GM12801 (cell line): Measurements from ENCODE around the gene TBC1D1.

Experiments used
- CTCF ChIP-seq: IDR thresholded peaks from one replicate; pipeline ENCODE4 v1.5.1; 2011; ENCODE audit warnings: control low read depth; ENCODE audit not compliant: insufficient read length; ENCODE audit errors: extremely low read depth

TBC1D1 gene

GRCh38 chr4:38113551-38113950 lies 222.7 kb downstream of the TBC1D1 start:
- no peak for TF ChIP-seq CTCF

- no peak for TF ChIP-seq CTCF
Measured at GRCh38 chr4:38114386-38115150, 223.7 kb downstream of the TBC1D1 start.

GRCh38 chr4:38115601-38116000 lies 224.7 kb downstream of the TBC1D1 start:
- TF ChIP-seq CTCF = no peak

- TF ChIP-seq CTCF = no peak
Measured at GRCh38 chr4:38117591-38117990, 226.7 kb downstream of the TBC1D1 start.

- no peak for TF ChIP-seq CTCF
Measured at GRCh38 chr4:38119668-38120385, 228.9 kb downstream of the TBC1D1 start.

GRCh38 chr4:38120772-38121171 lies 229.9 kb downstream of the TBC1D1 start:
- no peak for TF ChIP-seq CTCF

- TF ChIP-seq CTCF = no peak
Measured at GRCh38 chr4:38122060-38122459, 231.2 kb downstream of the TBC1D1 start.
